Activated naive CD4-positive, alpha-beta T cell treated with anti-CD3 and anti-CD28 coated beads, Interleukin-2, amount 10 ng/mL, durations not matched to agents 7 days and 5 days (primary cell): Measurements from ENCODE around the gene PNPLA6.
A peak's percentile ranks its signal among the peaks of the same experiment; 100 is the strongest.
"Not testable (repeated sequence)": the region's sequence is repeated elsewhere in the genome, so short reads cannot be mapped to it uniquely, and the experiment has no call there.

ENCODE experiments used
- CTCF ChIA-PET: fragments of 350-600 bp; sonication (Branson Sonifier 250); formaldehyde crosslinking; loops from one replicate; lab custom pipeline; 2021; ENCODE audit warnings: antibody characterized with exemption; lab: Charles Lee
- DNase-seq: peaks from one replicate; pipeline ENCODE4 v3.0.0-alpha.2; 2020
- H3K27ac Mint-ChIP-seq: one replicate; pipeline ENCODE4 v1.8.0; 2021; ENCODE audit warnings: mild to moderate bottlenecking, moderate library complexity, mixed read lengths
- H3K27me3 Mint-ChIP-seq: one replicate; pipeline ENCODE4 v1.8.0; 2021; ENCODE audit warnings: mild to moderate bottlenecking, mixed read lengths
- H3K36me3 Mint-ChIP-seq: one replicate; pipeline ENCODE4 v1.8.0; 2021; ENCODE audit warnings: mixed read lengths
- H3K4me1 Mint-ChIP-seq: one replicate; pipeline ENCODE4 v1.8.0; 2021; ENCODE audit warnings: mixed read lengths
- H3K4me3 Mint-ChIP-seq: one replicate; pipeline ENCODE4 v1.8.0; 2021; ENCODE audit warnings: mild to moderate bottlenecking, moderate library complexity, mixed read lengths
- H3K9me3 Mint-ChIP-seq: one replicate; pipeline ENCODE4 v1.8.0; 2021; ENCODE audit warnings: mixed read lengths

Gene PNPLA6

GRCh38 chr19:7562646-7563393 is 27.3 kb downstream of the PNPLA6 start:
- H3K36me3 Mint-ChIP-seq = peaks cover 20% of the 10 kb centered on the region
- H3K4me3 Mint-ChIP-seq = no peak overlapping the region
- H3K9me3 Mint-ChIP-seq = no peaks in the 10 kb centered on the region
- CTCF ChIA-PET = no interaction called here
- no peak overlapping the region for H3K27ac Mint-ChIP-seq
- no peaks in the 10 kb centered on the region for H3K4me1 Mint-ChIP-seq
- peak; percentile 48 for DNase-seq
- no peaks in the 10 kb centered on the region for H3K27me3 Mint-ChIP-seq

DNA sequence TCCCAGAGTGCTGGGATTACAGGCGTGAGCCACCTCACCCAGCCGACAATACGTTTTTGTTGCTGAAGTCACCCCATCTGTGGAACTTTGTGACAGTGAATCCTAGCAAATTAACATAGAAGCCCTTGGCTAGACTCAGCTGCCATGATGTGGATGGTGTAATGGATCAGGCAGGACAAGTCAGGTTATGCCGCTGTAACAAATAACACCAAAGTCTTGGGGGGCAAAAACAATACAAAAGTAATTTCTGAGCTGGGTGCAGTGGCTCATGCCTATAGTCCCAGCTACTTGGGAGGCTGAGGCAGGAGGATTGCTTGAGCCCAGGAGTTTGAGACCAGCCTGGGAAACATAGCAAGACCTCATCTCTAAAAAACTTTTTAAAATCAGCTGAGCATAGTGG is 29.3 kb downstream of the PNPLA6 start:
- no peaks in the 10 kb centered on the region for H3K9me3 Mint-ChIP-seq
- no peak overlapping the region for H3K27ac Mint-ChIP-seq
- H3K4me1 Mint-ChIP-seq = peaks cover 2% of the 10 kb centered on the region
- DNase-seq = no peak
- no peaks in the 10 kb centered on the region for H3K27me3 Mint-ChIP-seq
- H3K36me3 Mint-ChIP-seq = peaks cover 10% of the 10 kb centered on the region
- H3K4me3 Mint-ChIP-seq = no peak overlapping the region
- CTCF ChIA-PET = no interaction called here

GRCh38 chr19:7565332-7565731 is 29.8 kb downstream of the PNPLA6 start:
- peaks cover 2% of the 10 kb centered on the region for H3K4me1 Mint-ChIP-seq
- no peak for DNase-seq

GRCh38 chr19:7570761-7571160 is 35.2 kb downstream of the PNPLA6 start:
- Mint-ChIP-seq H3K36me3 (no peaks in the 10 kb centered on the region), H3K9me3 (no peaks in the 10 kb centered on the region), H3K4me3 (no peak overlapping the region), H3K27ac (no peak overlapping the region), H3K4me1 (peaks cover 2% of the 10 kb centered on the region), H3K27me3 (no peaks in the 10 kb centered on the region)
- no peak for DNase-seq
- CTCF ChIA-PET = no interaction called here

More at GRCh38 chr19:7565332-7565731, 29.8 kb downstream of the PNPLA6 start:
- peaks cover 8% of the 10 kb centered on the region for H3K36me3 Mint-ChIP-seq
- H3K9me3 Mint-ChIP-seq = no peaks in the 10 kb centered on the region
- CTCF ChIA-PET = no interaction called here
- no peak overlapping the region for H3K4me3 Mint-ChIP-seq
- no peak overlapping the region for H3K27ac Mint-ChIP-seq
- H3K27me3 Mint-ChIP-seq = no peaks in the 10 kb centered on the region

DNA sequence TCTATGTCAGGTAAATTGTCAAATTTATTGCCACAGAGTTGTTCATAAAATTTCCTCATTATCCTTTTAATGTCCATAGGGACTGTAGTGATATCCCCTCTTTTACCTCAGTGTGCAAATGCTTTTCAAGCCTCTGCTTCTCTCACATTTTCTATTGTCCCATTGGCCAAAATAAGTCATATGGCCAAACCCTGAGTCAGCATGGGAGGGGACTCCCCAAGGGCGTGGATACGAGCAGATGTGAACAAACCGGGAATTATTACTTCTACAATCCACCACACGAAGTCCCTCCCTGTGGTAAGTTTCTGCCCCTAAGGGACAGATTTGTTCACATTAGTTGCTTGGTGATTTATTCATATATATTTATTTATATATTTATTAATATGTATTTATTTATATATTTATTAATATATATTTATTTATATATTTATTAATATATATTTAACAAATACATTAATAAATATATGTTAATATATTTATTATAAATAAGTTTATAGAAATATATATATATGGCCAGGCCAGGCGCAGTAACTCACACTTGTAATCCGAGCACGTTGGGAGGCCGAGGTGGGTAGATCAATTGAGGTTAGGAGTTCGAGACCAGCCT is 40.0 kb downstream of the PNPLA6 start:
- no peak overlapping the region for H3K27ac Mint-ChIP-seq
- no peaks in the 10 kb centered on the region for H3K4me1 Mint-ChIP-seq
- CTCF ChIA-PET = no interaction called here
- H3K4me3 Mint-ChIP-seq = no peak overlapping the region
- H3K27me3 Mint-ChIP-seq = peaks cover 25% of the 10 kb centered on the region
- no peak for DNase-seq
- no peaks in the 10 kb centered on the region for H3K9me3 Mint-ChIP-seq
- no peaks in the 10 kb centered on the region for H3K36me3 Mint-ChIP-seq

- H3K27me3 Mint-ChIP-seq = peaks cover 27% of the 10 kb centered on the region
- not testable (repeated sequence) for DNase-seq, H3K27ac Mint-ChIP-seq, H3K4me3 Mint-ChIP-seq, H3K36me3 Mint-ChIP-seq, H3K9me3 Mint-ChIP-seq, H3K4me1 Mint-ChIP-seq
- CTCF ChIA-PET = interaction anchor here (2.5 kb wide), 1 partner anchor 9 kb away, joined by 6 read pairs; no protein-coding TSS in a partner anchor
Observed at GRCh38 chr19:7577422-7577821, 41.9 kb downstream of the PNPLA6 start.

DNA sequence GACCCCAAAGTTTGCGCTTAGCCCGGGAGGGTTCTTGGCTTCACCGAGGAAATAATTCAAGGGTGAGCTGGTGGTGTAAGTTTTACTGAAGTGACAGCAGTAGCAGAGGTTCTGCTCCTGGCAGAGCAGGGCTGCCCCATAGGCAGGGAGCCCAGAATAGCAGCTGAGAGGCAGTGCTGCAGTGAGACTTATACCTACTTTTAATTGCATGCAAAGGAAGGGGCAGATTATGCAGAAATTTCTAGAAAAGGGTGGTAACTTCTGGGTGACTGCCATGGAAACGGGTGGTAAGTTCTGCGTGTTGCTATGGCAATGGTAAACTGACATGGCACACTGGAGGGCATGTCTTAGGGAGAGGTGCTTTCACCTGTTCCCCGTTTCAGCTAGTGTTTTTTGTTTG is 42.6 kb downstream of the PNPLA6 start:
- DNase-seq = no peak
- no peak overlapping the region for H3K27ac Mint-ChIP-seq
- CTCF ChIA-PET = interaction anchor here (2.5 kb wide), 1 partner anchor 10 kb away, joined by 6 read pairs; no protein-coding TSS in a partner anchor
- no peak overlapping the region for H3K4me3 Mint-ChIP-seq
- H3K4me1 Mint-ChIP-seq = no peaks in the 10 kb centered on the region
- H3K9me3 Mint-ChIP-seq = no peaks in the 10 kb centered on the region
- peaks cover 30% of the 10 kb centered on the region for H3K27me3 Mint-ChIP-seq
- H3K36me3 Mint-ChIP-seq = no peaks in the 10 kb centered on the region

DNA sequence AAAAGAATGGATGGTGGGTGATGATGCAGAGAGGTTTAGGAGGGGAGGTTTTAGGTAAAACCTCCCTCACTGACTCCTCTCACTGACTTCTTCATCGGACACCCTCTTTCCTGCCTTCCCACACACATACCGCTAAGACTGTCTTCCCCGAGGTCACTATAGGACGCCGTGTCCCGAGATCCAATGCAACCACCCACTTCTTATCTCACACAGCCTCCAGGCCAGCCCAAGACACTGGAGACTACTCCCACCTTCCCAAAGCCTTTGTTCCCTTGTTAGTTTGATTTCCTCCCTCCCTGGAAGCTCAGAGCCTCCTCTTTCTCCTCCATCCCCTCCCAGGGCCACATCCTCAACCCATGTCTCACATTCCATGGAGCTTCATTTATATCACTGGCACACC is 43.7 kb downstream of the PNPLA6 start:
- H3K4me1 Mint-ChIP-seq = no peaks in the 10 kb centered on the region
- peaks cover 30% of the 10 kb centered on the region for H3K27me3 Mint-ChIP-seq
- DNase-seq = no peak
- no peaks in the 10 kb centered on the region for H3K36me3 Mint-ChIP-seq
- no peak overlapping the region for H3K4me3 Mint-ChIP-seq
- H3K9me3 Mint-ChIP-seq = no peaks in the 10 kb centered on the region
- CTCF ChIA-PET = interaction anchor here (1.8 kb wide), 1 partner anchor 11 kb away, joined by 7 read pairs; no protein-coding TSS in a partner anchor
- no peak overlapping the region for H3K27ac Mint-ChIP-seq

GRCh38 chr19:7582446-7582845 is 46.9 kb downstream of the PNPLA6 start:
- no peaks in the 10 kb centered on the region for H3K9me3 Mint-ChIP-seq
- CTCF ChIA-PET = interaction anchor here (1.3 kb wide), 1 partner anchor 14 kb away, joined by 7 read pairs; no protein-coding TSS in a partner anchor
- no peak for DNase-seq
- H3K4me3 Mint-ChIP-seq = no peak overlapping the region
- no peaks in the 10 kb centered on the region for H3K36me3 Mint-ChIP-seq
- H3K27me3 Mint-ChIP-seq = peaks cover 31% of the 10 kb centered on the region
- no peak overlapping the region for H3K27ac Mint-ChIP-seq
- H3K4me1 Mint-ChIP-seq = no peaks in the 10 kb centered on the region

DNA sequence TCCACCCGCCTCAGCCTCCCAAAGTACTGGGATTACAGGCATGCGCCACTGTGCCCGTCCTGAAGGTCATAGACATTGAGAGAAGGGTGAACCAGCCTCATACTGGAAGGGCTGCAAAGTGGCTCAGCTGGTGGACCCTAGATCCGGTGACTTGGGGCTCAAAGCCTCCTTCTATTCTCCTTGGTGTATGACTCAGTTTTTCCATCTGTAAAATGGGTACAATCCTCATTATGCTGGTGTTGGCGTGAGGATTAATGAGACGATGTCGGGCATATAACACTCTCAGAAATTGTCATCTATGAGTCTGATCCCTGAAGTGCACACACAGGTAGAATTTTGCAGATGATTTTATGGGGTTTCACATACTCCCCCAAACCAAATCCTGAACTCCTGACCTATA is 54.3 kb downstream of the PNPLA6 start:
- Mint-ChIP-seq H3K4me3 (no peak overlapping the region), H3K27ac (no peak overlapping the region), H3K36me3 (no peaks in the 10 kb centered on the region), H3K4me1 (no peaks in the 10 kb centered on the region), H3K9me3 (no peaks in the 10 kb centered on the region), H3K27me3 (peaks cover 26% of the 10 kb centered on the region)
- CTCF ChIA-PET = no interaction called here
- DNase-seq = no peak

DNA sequence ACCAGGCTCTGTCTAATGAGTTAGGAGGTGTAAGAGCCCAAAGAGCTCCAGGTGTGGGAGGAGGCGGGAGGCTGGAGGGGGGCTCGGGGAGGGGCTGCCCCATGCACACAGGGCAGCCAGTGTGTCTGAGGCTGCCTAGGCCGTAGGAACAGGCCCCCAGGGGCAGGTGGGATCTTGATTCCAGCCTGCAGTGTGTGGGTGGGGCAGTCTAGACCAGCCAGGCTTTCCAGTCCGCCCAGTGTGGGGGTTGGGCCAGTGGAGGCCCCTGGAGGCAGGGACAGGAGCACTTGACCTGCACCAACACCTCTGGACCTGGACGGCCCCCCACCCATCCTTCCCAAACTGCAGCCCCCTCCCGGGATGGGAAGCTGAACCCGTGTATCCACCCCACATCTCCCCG is 54.7 kb downstream of the PNPLA6 start:
- no peak overlapping the region for H3K4me3 Mint-ChIP-seq
- DNase-seq = no peak
- no peak overlapping the region for H3K27ac Mint-ChIP-seq
- H3K4me1 Mint-ChIP-seq = peaks cover 2% of the 10 kb centered on the region
- no peaks in the 10 kb centered on the region for H3K9me3 Mint-ChIP-seq
- H3K36me3 Mint-ChIP-seq = no peaks in the 10 kb centered on the region
- CTCF ChIA-PET = no interaction called here
- peaks cover 26% of the 10 kb centered on the region for H3K27me3 Mint-ChIP-seq

DNA sequence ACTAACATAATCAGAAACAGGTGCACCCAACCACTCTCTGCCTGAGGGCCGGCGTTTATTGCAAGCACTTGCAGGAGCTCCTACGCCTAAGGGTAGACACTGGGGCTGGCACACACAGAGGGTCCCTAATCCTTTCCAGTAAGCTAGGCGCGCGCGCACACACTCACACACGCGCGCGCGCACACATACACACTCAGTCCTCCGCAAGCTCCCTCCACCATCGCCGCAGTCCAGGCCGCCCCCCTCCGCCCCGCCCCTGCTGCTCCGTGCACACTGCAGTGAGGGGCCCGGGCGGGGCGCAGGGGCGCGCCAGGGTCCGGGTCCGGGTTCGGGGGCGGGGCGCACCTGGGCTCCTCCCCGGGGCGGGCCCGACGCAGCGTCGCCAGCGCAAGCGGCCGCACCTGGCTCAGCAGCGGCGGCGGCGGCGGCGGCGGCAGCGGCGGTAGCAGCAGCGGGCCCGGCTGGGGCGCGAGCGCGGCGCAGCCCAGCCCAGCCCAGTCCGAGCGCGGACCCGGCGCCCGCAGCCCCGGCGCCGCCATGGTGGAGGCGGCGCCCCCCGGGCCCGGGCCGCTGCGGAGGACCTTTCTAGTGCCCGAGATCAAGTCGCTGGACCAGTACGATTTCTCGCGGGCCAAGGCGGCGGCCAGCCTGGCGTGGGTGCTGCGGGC is 60.1 kb downstream of the PNPLA6 start, which contains the start of gene CAMSAP3:
TSS of gene CAMSAP3 (plus strand) at position 398 of the 668 bp plus-strand sequence. CDS start at position 538, 140 bp downstream.
- Mint-ChIP-seq H3K4me3 (peak within 1 kb of the TSS; percentile 59), H3K27me3 (peaks cover 44% of the 10 kb centered on the region), H3K27ac (no peak within 1 kb of the TSS), H3K36me3 (no peaks in the 10 kb centered on the region), H3K9me3 (no peaks in the 10 kb centered on the region), H3K4me1 (peaks cover 6% of the 10 kb centered on the region)
- DNase-seq = peak; percentile 69
- CTCF ChIA-PET = no interaction called here

- Mint-ChIP-seq H3K27ac (no peak overlapping the region), H3K27me3 (peaks cover 44% of the 10 kb centered on the region), H3K4me1 (peaks cover 6% of the 10 kb centered on the region), H3K9me3 (no peaks in the 10 kb centered on the region), H3K4me3 (peak overlapping the region; percentile 59), H3K36me3 (no peaks in the 10 kb centered on the region)
- CTCF ChIA-PET = interaction anchor here (1.4 kb wide), 1 partner anchor 28 kb away, joined by 4 read pairs; no protein-coding TSS in a partner anchor
- DNase-seq = no peak
Observed at GRCh38 chr19:7596211-7596937, 60.9 kb downstream of the PNPLA6 start.

GRCh38 chr19:7597689-7598088 is 62.2 kb downstream of the PNPLA6 start:
- Mint-ChIP-seq H3K27me3 (peaks cover 44% of the 10 kb centered on the region), H3K9me3 (no peaks in the 10 kb centered on the region), H3K4me3 (peak overlapping the region; percentile 26), H3K27ac (no peak overlapping the region), H3K4me1 (peaks cover 6% of the 10 kb centered on the region), H3K36me3 (no peaks in the 10 kb centered on the region)
- no peak for DNase-seq
- CTCF ChIA-PET = interaction anchor here (1.4 kb wide), 1 partner anchor 30 kb away, joined by 4 read pairs; no protein-coding TSS in a partner anchor
